ENCODE measurements around the gene TRMT61B.

DNA sequence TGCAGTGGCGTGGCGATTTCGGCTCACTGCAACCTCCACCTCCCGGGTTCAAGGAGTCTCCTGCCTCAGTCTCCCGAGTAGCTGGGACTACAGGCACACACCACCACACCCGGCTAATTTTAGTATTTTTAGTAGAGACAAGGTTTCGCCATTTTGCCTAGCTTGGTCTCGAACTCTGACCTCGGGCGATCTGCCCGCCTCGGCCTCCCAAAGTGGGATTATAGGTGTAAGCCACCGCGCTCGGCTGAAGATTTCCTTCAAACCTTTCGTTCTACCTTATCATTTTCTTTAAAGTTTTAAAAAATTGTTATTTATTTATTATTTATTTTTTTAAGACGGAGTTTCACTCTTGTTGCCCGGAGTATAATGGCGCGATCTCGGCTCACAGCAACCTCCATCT lies 23.4 kb upstream of the TRMT61B start:
- no peak for TF ChIP-seq ZNF184 (tag by site-specific recombination; IDR thresholded peaks at IDR 0.05)
- TF ChIP-seq KLF16 (tag by site-specific recombination; IDR thresholded peaks at IDR 0.05): no peak
- no peak for TF ChIP-seq ZNF132 (tag by site-specific recombination; IDR thresholded peaks at IDR 0.05; ENCODE audit: borderline replicate concordance)
- no peak for TF ChIP-seq ZNF623 (tag by site-specific recombination; IDR thresholded peaks at IDR 0.05)
- no peak for TF ChIP-seq ZBTB21 (tag by site-specific recombination; IDR thresholded peaks at IDR 0.05)
- TF ChIP-seq, protein P1, sequence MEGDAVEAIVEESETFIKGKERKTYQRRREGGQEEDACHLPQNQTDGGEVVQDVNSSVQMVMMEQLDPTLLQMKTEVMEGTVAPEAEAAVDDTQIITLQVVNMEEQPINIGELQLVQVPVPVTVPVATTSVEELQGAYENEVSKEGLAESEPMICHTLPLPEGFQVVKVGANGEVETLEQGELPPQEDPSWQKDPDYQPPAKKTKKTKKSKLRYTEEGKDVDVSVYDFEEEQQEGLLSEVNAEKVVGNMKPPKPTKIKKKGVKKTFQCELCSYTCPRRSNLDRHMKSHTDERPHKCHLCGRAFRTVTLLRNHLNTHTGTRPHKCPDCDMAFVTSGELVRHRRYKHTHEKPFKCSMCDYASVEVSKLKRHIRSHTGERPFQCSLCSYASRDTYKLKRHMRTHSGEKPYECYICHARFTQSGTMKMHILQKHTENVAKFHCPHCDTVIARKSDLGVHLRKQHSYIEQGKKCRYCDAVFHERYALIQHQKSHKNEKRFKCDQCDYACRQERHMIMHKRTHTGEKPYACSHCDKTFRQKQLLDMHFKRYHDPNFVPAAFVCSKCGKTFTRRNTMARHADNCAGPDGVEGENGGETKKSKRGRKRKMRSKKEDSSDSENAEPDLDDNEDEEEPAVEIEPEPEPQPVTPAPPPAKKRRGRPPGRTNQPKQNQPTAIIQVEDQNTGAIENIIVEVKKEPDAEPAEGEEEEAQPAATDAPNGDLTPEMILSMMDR (tag by site-specific recombination; IDR thresholded peaks at IDR 0.05): no peak
- TF ChIP-seq, protein P2, sequence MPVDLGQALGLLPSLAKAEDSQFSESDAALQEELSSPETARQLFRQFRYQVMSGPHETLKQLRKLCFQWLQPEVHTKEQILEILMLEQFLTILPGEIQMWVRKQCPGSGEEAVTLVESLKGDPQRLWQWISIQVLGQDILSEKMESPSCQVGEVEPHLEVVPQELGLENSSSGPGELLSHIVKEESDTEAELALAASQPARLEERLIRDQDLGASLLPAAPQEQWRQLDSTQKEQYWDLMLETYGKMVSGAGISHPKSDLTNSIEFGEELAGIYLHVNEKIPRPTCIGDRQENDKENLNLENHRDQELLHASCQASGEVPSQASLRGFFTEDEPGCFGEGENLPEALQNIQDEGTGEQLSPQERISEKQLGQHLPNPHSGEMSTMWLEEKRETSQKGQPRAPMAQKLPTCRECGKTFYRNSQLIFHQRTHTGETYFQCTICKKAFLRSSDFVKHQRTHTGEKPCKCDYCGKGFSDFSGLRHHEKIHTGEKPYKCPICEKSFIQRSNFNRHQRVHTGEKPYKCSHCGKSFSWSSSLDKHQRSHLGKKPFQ (tag by site-specific recombination; IDR thresholded peaks at IDR 0.05): no peak
- TF ChIP-seq, protein P3, sequence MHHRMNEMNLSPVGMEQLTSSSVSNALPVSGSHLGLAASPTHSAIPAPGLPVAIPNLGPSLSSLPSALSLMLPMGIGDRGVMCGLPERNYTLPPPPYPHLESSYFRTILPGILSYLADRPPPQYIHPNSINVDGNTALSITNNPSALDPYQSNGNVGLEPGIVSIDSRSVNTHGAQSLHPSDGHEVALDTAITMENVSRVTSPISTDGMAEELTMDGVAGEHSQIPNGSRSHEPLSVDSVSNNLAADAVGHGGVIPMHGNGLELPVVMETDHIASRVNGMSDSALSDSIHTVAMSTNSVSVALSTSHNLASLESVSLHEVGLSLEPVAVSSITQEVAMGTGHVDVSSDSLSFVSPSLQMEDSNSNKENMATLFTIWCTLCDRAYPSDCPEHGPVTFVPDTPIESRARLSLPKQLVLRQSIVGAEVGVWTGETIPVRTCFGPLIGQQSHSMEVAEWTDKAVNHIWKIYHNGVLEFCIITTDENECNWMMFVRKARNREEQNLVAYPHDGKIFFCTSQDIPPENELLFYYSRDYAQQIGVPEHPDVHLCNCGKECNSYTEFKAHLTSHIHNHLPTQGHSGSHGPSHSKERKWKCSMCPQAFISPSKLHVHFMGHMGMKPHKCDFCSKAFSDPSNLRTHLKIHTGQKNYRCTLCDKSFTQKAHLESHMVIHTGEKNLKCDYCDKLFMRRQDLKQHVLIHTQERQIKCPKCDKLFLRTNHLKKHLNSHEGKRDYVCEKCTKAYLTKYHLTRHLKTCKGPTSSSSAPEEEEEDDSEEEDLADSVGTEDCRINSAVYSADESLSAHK (tag by site-specific recombination; IDR thresholded peaks at IDR 0.05): no peak
- no peak for TF ChIP-seq ZNF660 (tag by site-specific recombination; IDR thresholded peaks at IDR 0.05)
- TF ChIP-seq, protein P4, sequence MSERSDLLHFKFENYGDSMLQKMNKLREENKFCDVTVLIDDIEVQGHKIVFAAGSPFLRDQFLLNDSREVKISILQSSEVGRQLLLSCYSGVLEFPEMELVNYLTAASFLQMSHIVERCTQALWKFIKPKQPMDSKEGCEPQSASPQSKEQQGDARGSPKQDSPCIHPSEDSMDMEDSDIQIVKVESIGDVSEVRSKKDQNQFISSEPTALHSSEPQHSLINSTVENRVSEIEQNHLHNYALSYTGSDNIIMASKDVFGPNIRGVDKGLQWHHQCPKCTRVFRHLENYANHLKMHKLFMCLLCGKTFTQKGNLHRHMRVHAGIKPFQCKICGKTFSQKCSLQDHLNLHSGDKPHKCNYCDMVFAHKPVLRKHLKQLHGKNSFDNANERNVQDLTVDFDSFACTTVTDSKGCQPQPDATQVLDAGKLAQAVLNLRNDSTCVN (tag by site-specific recombination; optimal IDR thresholded peaks at IDR 0.05): no peak
- no peak for TF ChIP-seq ZNF292 (tag by site-specific recombination; IDR thresholded peaks at IDR 0.05; ENCODE audit: borderline replicate concordance, low read depth)
- TF ChIP-seq, protein P5, sequence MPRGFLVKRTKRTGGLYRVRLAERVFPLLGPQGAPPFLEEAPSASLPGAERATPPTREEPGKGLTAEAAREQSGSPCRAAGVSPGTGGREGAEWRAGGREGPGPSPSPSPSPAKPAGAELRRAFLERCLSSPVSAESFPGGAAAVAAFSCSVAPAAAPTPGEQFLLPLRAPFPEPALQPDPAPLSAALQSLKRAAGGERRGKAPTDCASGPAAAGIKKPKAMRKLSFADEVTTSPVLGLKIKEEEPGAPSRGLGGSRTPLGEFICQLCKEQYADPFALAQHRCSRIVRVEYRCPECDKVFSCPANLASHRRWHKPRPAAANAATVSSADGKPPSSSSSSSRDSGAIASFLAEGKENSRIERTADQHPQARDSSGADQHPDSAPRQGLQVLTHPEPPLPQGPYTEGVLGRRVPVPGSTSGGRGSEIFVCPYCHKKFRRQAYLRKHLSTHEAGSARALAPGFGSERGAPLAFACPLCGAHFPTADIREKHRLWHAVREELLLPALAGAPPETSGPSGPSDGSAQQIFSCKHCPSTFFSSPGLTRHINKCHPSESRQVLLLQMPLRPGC (tag by site-specific recombination; IDR thresholded peaks at IDR 0.05): no peak

Data from HEK293 (cell line).